GM18870 (cell line): ENCODE results near the gene COL28A1.
"Not testable (repeated sequence)": the region's sequence is repeated elsewhere in the genome, so short reads cannot be mapped to it uniquely, and the experiment has no call there.

ENCODE experiments used
- ATAC-seq: cut with Tn5 transposase; IDR thresholded peaks from one replicate; pipeline ENCODE4 v1.9.1; 2021; ENCODE audit warnings: moderate library complexity; ENCODE audit not compliant: unreplicated experiment

The COL28A1 gene

GRCh38 chr7:7519528-7519927 is 16.1 kb downstream of the COL28A1 start:
- no peak for ATAC-seq

- no peak for ATAC-seq
These were observed 16.6 kb downstream of the COL28A1 start for GRCh38 chr7:7519056-7519455.

GRCh38 chr7:7517754-7518153 is 17.9 kb downstream of the COL28A1 start:
- ATAC-seq = no peak

- ATAC-seq = no peak
These were observed 19.0 kb downstream of the COL28A1 start for GRCh38 chr7:7516662-7517061.

- no peak for ATAC-seq
These were observed 19.5 kb downstream of the COL28A1 start for GRCh38 chr7:7516156-7516555.

- ATAC-seq = no peak
These were observed 22.6 kb downstream of the COL28A1 start for GRCh38 chr7:7512861-7513597.

GRCh38 chr7:7510794-7511193 is 24.9 kb downstream of the COL28A1 start:
- ATAC-seq = no peak

GRCh38 chr7:7505915-7506314 is 29.8 kb downstream of the COL28A1 start:
- no peak for ATAC-seq

GRCh38 chr7:7504910-7505704 is 30.6 kb downstream of the COL28A1 start:
- ATAC-seq = no peak

- ATAC-seq = no peak
These were observed 35.8 kb downstream of the COL28A1 start for GRCh38 chr7:7499892-7500291.

GRCh38 chr7:7498856-7499255 is 36.8 kb downstream of the COL28A1 start:
- no peak for ATAC-seq

GRCh38 chr7:7496311-7496710 is 39.4 kb downstream of the COL28A1 start:
- ATAC-seq = no peak

GRCh38 chr7:7495171-7495570 is 40.5 kb downstream of the COL28A1 start:
- ATAC-seq = no peak

GRCh38 chr7:7491044-7491443 is 44.6 kb downstream of the COL28A1 start:
- ATAC-seq = no peak

- ATAC-seq = no peak
These were observed 45.7 kb downstream of the COL28A1 start for GRCh38 chr7:7490003-7490402.

GRCh38 chr7:7489546-7489945 is 46.1 kb downstream of the COL28A1 start:
- ATAC-seq = no peak

- no peak for ATAC-seq
These were observed 49.3 kb downstream of the COL28A1 start for GRCh38 chr7:7486362-7486761.

- no peak for ATAC-seq
These were observed 51.6 kb downstream of the COL28A1 start for GRCh38 chr7:7484072-7484471.

- no peak for ATAC-seq
These were observed 53.9 kb downstream of the COL28A1 start for GRCh38 chr7:7481802-7482201.

- ATAC-seq = no peak
These were observed 56.3 kb downstream of the COL28A1 start for GRCh38 chr7:7479275-7479805.

- no peak for ATAC-seq
These were observed 57.1 kb downstream of the COL28A1 start for GRCh38 chr7:7478569-7478968.

- not testable (repeated sequence) for ATAC-seq
These were observed 58.0 kb downstream of the COL28A1 start for GRCh38 chr7:7477641-7478040.
